RWPE2 (cell line): ENCODE measurements around the gene CPEB4.

ENCODE experiments used
- ATAC-seq: fragments of 200-7000 bp; cut with Tn5 transposase; 3 replicates; pipeline ENCODE4 v1.9.1; 2021; ENCODE audit warnings: low read depth
- DNase-seq: peaks from one replicate; pipeline ENCODE4 v3.0.0-alpha.2; 2020; ENCODE audit warnings: low spot score
- H3K27ac ChIP-seq: fragments of 450-650 bp; 2 replicates; pipeline ENCODE4 v1.5.1; 2017; ENCODE audit warnings: mild to moderate bottlenecking; ENCODE audit not compliant: poor library complexity, severe bottlenecking
- H3K27me3 ChIP-seq: fragments of 250-450 bp; sonication (Bioruptor Pico); 2 replicates; pipeline ENCODE4 v1.5.1; 2021; ENCODE audit warnings: mild to moderate bottlenecking, moderate library complexity; ENCODE audit not compliant: insufficient read depth, poor library complexity, severe bottlenecking
- H3K36me3 ChIP-seq: fragments of 250-450 bp; sonication (Bioruptor Pico); 2 replicates; pipeline ENCODE4 v1.5.1; 2020; ENCODE audit warnings: low read depth, mild to moderate bottlenecking, moderate library complexity
- H3K4me1 ChIP-seq: fragments of 250-450 bp; sonication (Bioruptor Pico); 2 replicates; pipeline ENCODE4 v1.5.1; 2021; ENCODE audit warnings: mild to moderate bottlenecking, moderate library complexity; ENCODE audit not compliant: insufficient read depth, poor library complexity, severe bottlenecking
- H3K4me3 ChIP-seq: fragments of 250-450 bp; sonication (Bioruptor Pico); 2 replicates; pipeline ENCODE4 v1.5.1; 2021; ENCODE audit warnings: mild to moderate bottlenecking, moderate library complexity; ENCODE audit not compliant: severe bottlenecking
- H3K9me3 ChIP-seq: fragments of 250-450 bp; sonication (Bioruptor Pico); 2 replicates; pipeline ENCODE4 v1.5.1; 2021; ENCODE audit warnings: mild to moderate bottlenecking, moderate library complexity; ENCODE audit not compliant: severe bottlenecking
- TF ChIP-seq, protein P1 (sequence below): fragments of 450-650 bp; IDR thresholded peaks from one replicate; pipeline ENCODE4 v1.5.1; 2017; ENCODE audit warnings: mild to moderate bottlenecking, moderate library complexity; ENCODE audit not compliant: poor library complexity, severe bottlenecking

The CPEB4 gene

DNA sequence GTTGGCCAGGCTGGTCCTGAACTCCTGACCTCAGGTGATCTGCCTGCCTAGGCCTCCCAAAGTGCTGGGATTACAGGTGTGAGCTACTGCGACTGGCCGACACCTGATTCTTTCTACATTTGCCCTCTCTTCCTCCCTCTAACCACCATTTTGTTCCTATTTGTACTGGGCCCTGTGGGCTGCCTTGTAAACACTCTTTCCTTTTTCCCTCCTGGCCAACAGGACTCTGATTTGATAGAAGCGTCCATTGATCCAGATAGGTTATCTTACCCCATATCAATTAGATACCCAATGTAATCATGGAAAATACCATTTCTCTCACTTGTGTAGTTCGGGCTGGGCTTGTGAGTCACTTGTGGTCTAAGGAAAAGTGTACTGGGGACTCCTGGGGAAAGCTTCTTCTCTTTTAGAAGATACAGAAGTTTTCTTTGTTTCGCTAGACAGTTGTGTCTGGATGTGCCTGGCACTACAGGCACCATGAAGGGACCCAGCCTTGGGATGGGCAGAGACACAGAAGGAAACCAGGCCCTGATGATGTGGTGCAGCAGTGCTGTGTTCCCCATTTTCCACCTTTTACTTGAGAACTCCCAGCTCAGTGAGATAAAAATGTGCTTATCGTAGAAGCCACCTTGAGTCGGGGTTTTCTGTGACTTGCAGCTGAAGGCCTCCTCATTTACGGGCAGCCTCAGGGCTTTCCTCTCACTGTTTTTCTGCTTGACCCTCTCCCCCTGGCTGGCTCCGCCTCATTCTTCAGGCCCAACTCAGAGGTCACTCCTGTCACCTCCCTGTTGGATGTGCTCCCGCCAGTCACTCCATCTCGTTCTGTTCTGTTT lies 32.8 kb upstream of the CPEB4 start:
- DNase-seq (no peak), ATAC-seq (no peak)
- Histone ChIP-seq H3K36me3 (no peaks in the 10 kb centered on the region), H3K27me3 (no peaks in the 10 kb centered on the region), H3K4me3 (no peak overlapping the region), H3K27ac (no peak overlapping the region), H3K9me3 (no peaks in the 10 kb centered on the region), H3K4me1 (no peaks in the 10 kb centered on the region)
- TF ChIP-seq, protein P1, sequence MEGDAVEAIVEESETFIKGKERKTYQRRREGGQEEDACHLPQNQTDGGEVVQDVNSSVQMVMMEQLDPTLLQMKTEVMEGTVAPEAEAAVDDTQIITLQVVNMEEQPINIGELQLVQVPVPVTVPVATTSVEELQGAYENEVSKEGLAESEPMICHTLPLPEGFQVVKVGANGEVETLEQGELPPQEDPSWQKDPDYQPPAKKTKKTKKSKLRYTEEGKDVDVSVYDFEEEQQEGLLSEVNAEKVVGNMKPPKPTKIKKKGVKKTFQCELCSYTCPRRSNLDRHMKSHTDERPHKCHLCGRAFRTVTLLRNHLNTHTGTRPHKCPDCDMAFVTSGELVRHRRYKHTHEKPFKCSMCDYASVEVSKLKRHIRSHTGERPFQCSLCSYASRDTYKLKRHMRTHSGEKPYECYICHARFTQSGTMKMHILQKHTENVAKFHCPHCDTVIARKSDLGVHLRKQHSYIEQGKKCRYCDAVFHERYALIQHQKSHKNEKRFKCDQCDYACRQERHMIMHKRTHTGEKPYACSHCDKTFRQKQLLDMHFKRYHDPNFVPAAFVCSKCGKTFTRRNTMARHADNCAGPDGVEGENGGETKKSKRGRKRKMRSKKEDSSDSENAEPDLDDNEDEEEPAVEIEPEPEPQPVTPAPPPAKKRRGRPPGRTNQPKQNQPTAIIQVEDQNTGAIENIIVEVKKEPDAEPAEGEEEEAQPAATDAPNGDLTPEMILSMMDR = no peak

DNA sequence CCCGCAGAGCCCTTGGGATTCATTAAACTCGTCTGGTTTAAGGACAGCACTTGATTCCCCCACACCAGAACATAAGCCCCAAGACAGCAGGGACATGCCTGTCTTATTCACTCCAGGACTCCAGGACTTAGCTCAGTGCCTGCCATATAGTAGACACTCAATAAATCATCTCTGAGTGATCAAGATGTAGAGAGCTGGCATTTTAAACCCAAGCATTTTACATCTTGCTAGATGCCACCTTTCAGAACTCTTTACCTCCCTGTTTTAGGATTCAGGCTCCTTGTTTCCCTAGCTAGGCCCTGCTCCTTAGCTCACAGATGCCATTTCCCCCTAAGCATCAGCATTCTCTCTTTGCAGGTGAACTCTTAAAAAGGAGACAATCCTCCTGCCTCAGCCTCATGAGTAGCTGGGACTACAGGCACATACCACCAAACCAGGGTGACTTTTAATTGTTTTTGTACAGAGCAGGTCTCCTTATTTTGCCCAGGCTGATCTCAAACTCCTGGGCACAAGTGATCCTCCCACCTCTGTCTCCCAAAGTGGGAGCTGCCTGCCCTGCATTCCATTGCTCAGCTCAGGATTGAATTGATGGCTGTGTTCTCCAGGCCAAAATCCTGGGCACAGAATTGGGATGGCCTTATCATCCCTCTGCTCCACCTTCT lies 32.0 kb upstream of the CPEB4 start:
- H3K4me1 ChIP-seq = no peaks in the 10 kb centered on the region

DNA sequence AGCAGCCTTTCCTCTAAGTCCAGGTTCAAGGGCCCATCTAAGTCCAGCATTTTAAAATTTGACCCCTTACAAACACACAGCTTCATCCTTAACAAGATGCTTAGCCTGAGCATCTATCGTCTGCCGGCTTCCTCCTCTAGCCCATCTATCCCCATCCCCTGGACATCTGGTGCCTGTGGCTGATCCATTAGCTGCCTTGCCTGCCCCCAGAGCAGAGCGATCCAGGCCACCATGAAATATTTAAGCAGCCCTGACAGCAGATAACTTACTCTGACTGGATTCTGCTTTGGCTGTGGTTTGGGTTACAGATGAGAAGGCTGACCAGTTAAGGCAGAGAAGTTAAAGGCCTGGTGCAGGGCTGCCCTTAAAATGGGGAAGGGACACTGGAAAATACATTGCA lies 30.9 kb upstream of the CPEB4 start:
- Histone ChIP-seq H3K4me3 (no peak overlapping the region), H3K4me1 (no peaks in the 10 kb centered on the region), H3K27me3 (no peaks in the 10 kb centered on the region), H3K9me3 (no peaks in the 10 kb centered on the region), H3K27ac (no peak overlapping the region), H3K36me3 (no peaks in the 10 kb centered on the region)
- no peak for ATAC-seq
- no peak for DNase-seq
- TF ChIP-seq, protein P1 = no peak

More for the DNA sequence above, 32.0 kb upstream of the CPEB4 start:
- DNase-seq (no peak), ATAC-seq (no peak)
- H3K9me3 ChIP-seq = no peaks in the 10 kb centered on the region
- no peak overlapping the region for H3K27ac ChIP-seq
- TF ChIP-seq, protein P1 = no peak
- H3K27me3 ChIP-seq = no peaks in the 10 kb centered on the region
- H3K36me3 ChIP-seq = no peaks in the 10 kb centered on the region
- no peak overlapping the region for H3K4me3 ChIP-seq

DNA sequence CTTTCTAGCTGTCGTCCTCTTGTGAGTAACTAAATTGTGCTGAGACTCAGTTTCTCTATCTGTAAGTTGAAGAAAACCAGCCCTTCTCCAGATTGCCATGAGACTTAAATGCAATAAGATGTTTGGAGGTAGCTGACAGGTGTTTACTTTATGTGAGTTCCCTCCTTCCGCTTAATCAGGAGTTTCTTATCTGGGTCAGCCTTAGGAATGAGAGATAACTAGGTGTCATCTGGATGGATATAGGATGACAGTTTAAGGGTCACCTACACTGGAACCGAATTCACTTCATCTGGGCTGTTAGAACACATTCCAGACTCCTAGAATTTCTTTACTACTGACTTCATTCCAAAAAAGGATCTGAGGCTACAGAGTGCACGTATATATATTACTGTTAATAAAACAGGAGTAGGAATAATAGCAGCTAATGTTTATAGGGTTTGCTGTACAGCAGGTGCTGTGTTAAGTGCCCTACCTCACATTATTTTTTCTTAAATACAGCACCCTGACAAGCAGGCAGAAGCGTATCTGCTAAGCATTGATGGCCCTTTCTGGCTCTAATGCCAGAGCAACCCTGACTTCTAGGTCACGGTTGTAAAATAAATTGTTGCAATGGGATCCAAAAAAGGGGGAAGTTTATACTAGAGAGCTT lies 30.0 kb upstream of the CPEB4 start:
- Histone ChIP-seq H3K9me3 (no peaks in the 10 kb centered on the region), H3K36me3 (no peaks in the 10 kb centered on the region), H3K4me3 (no peak overlapping the region), H3K27me3 (no peaks in the 10 kb centered on the region), H3K27ac (no peak overlapping the region), H3K4me1 (no peaks in the 10 kb centered on the region)
- ATAC-seq (no peak), DNase-seq (no peak)
- TF ChIP-seq, protein P1 = no peak
